Measurements from ENCODE around the gene TRIO. TPM values are rescaled to one million over a fixed set of nuclear protein-coding genes. Genes with fewer than 3 reads are reported as not detected.

TRIO gene
- total and polyA plus RNA-seq, 2 of the 8 experiments (the other 6 are each of a cell fraction or from before 2014, with no cell fraction given), result 35.1 to 69.1 TPM

DNA sequence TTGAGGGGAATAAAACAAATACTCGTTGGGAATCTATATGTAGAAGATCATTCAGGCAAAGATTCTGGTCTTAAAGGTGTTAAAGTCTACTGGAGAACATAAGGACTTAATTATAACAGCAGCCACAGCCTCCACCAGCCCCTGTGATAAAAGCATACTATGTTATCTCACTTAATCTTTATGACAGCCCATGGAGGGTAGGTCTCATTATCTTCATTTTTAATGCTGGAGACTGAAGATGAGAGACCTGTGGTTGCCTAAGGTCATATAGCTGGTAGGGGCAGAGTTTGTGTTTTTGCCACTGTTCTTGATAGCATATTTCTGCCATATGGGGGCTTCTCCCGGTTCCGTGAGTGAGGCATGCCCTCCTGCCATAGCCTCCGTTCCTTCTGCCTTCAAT lies 88.7 kb downstream of the TRIO start (continued):
- TF ChIP-seq SIRT6 (IDR thresholded peaks at IDR 0.05; ENCODE audit: low read length) (no peak), KDM4A (IDR thresholded peaks at IDR 0.05; ENCODE audit: low read depth, low read length, severe bottlenecking) (no peak), TAF7 (optimal IDR thresholded peaks at IDR 0.05; ENCODE audit: borderline replicate concordance, low read depth, low read length) (no peak), NANOG (IDR thresholded peaks at IDR 0.05; ENCODE audit: insufficient read depth, low read depth, low read length, poor library complexity, severe bottlenecking) (no peak)
